NT2/D1 (cell line): ENCODE results near the gene NME7.

Source experiments
- SUZ12 ChIP-seq: IDR thresholded peaks from 2 replicates; pipeline ENCODE4 v1.6.1; 2011; ENCODE audit not compliant: insufficient read length, insufficient read depth; ENCODE audit errors: extremely low read depth
- ZNF274 ChIP-seq: IDR thresholded peaks from 2 replicates; pipeline ENCODE4 v1.6.1; 2011; ENCODE audit warnings: mild to moderate bottlenecking, low read depth, low read length

DNA sequence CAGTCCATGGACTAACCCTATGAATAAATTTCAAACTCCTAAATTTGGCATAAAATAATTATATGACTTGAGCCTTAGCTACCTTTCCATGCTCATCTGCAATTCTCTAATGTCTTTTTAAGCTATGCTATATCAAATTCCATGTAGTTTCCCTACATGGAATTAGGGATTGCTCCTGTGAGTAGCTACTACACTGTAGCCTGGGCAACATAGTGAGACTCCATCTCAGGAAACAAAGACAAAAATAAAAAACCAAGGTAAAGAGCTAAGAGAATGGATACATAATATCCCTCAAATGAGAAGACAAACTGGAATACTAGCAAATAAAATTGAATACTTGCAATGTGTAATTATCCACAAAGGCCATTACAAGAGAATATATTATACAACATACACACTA is 223.6 kb downstream of the NME7 start:
- TF ChIP-seq ZNF274 (no peak), SUZ12 (no peak)
